HUES48 (cell line): Measurements from ENCODE around the gene ERG28.

Experiments used
- H3K27ac ChIP-seq: one replicate; pipeline ENCODE4 v1.7.0; 2013; ENCODE audit warnings: low read depth, low read length, inconsistent platforms
- H3K27me3 ChIP-seq: 2 replicates; pipeline ENCODE4 v1.6.1; 2013; ENCODE audit warnings: mild to moderate bottlenecking, low read length; ENCODE audit not compliant: control insufficient read depth, insufficient read depth
- H3K36me3 ChIP-seq: 2 replicates; pipeline ENCODE4 v1.6.1; 2013; ENCODE audit warnings: low read length; ENCODE audit not compliant: control insufficient read depth, insufficient read depth
- H3K4me1 ChIP-seq: 2 replicates; pipeline ENCODE4 v1.6.1; 2013; ENCODE audit warnings: mild to moderate bottlenecking, low read length; ENCODE audit not compliant: control insufficient read depth, insufficient read depth
- H3K4me3 ChIP-seq: 2 replicates; pipeline ENCODE4 v1.5.1; 2013; ENCODE audit warnings: mild to moderate bottlenecking, low read depth, low read length
- H3K9ac ChIP-seq: 2 replicates; pipeline ENCODE4 v1.6.1; 2013; ENCODE audit warnings: mild to moderate bottlenecking, low read depth, low read length, moderate library complexity
- H3K9me3 ChIP-seq: 2 replicates; pipeline ENCODE4 v1.6.1; 2013; ENCODE audit warnings: low read length; ENCODE audit not compliant: control insufficient read depth, insufficient read depth

ERG28 gene

GRCh38 chr14:75658957-75659356 is 1.7 kb downstream of the ERG28 start:
- Histone ChIP-seq H3K9ac (no peak overlapping the region), H3K27ac (no peak overlapping the region), H3K36me3 (peaks cover 51% of the 10 kb centered on the region), H3K4me3 (no peak overlapping the region), H3K9me3 (no peaks in the 10 kb centered on the region), H3K27me3 (no peaks in the 10 kb centered on the region), H3K4me1 (no peaks in the 10 kb centered on the region; the same call in 1 of the 2 replicates)

- Histone ChIP-seq H3K9ac (no peak overlapping the region), H3K36me3 (peaks cover 57% of the 10 kb centered on the region)
These were observed 3.3 kb downstream of the ERG28 start for GRCh38 chr14:75657331-75657730.

GRCh38 chr14:75655235-75655634 is 5.4 kb downstream of the ERG28 start:
- H3K9ac ChIP-seq, result no peak overlapping the region
- H3K36me3 ChIP-seq, result peaks cover 78% of the 10 kb centered on the region

More at GRCh38 chr14:75657331-75657730, 3.3 kb downstream of the ERG28 start:
- Histone ChIP-seq H3K4me3 (no peak overlapping the region), H3K27ac (no peak overlapping the region), H3K27me3 (no peaks in the 10 kb centered on the region), H3K4me1 (no peaks in the 10 kb centered on the region; the same call in 1 of the 2 replicates), H3K9me3 (no peaks in the 10 kb centered on the region)

GRCh38 chr14:75654127-75654732 is 6.4 kb downstream of the ERG28 start:
- no peak overlapping the region for H3K4me3 ChIP-seq
- H3K27me3 ChIP-seq, result no peaks in the 10 kb centered on the region
- no peak overlapping the region for H3K9ac ChIP-seq
- H3K27ac ChIP-seq, result no peak overlapping the region
- H3K9me3 ChIP-seq, result no peaks in the 10 kb centered on the region
- H3K4me1 ChIP-seq, result no peaks in the 10 kb centered on the region
- peaks cover 88% of the 10 kb centered on the region for H3K36me3 ChIP-seq

More at GRCh38 chr14:75655235-75655634, 5.4 kb downstream of the ERG28 start:
- H3K27ac ChIP-seq, result no peak overlapping the region
- no peaks in the 10 kb centered on the region for H3K27me3 ChIP-seq
- no peaks in the 10 kb centered on the region for H3K9me3 ChIP-seq
- no peak overlapping the region for H3K4me3 ChIP-seq
- H3K4me1 ChIP-seq, result no peaks in the 10 kb centered on the region; the same call in 1 of the 2 replicates

GRCh38 chr14:75653563-75653962 is 7.1 kb downstream of the ERG28 start:
- no peak overlapping the region for H3K9ac ChIP-seq
- H3K4me3 ChIP-seq, result no peak overlapping the region
- H3K27ac ChIP-seq, result no peak overlapping the region
- peaks cover 86% of the 10 kb centered on the region for H3K36me3 ChIP-seq
- H3K4me1 ChIP-seq, result no peaks in the 10 kb centered on the region
- H3K9me3 ChIP-seq, result no peaks in the 10 kb centered on the region
- H3K27me3 ChIP-seq, result no peaks in the 10 kb centered on the region

- H3K27ac ChIP-seq, result no peak overlapping the region
- peaks cover 70% of the 10 kb centered on the region for H3K36me3 ChIP-seq
- no peak overlapping the region for H3K9ac ChIP-seq
- H3K9me3 ChIP-seq, result no peaks in the 10 kb centered on the region
- H3K27me3 ChIP-seq, result no peaks in the 10 kb centered on the region
- no peak overlapping the region for H3K4me3 ChIP-seq
- no peaks in the 10 kb centered on the region for H3K4me1 ChIP-seq
These were observed 10.2 kb downstream of the ERG28 start for GRCh38 chr14:75650253-75651058.

GRCh38 chr14:75649773-75650172 is 10.9 kb downstream of the ERG28 start:
- Histone ChIP-seq H3K27ac (no peak overlapping the region), H3K4me3 (no peak overlapping the region), H3K9ac (no peak overlapping the region), H3K9me3 (no peaks in the 10 kb centered on the region), H3K27me3 (no peaks in the 10 kb centered on the region), H3K36me3 (peaks cover 63% of the 10 kb centered on the region), H3K4me1 (no peaks in the 10 kb centered on the region)

- H3K4me3 ChIP-seq, result no peak overlapping the region
- no peaks in the 10 kb centered on the region for H3K4me1 ChIP-seq
- peaks cover 59% of the 10 kb centered on the region for H3K36me3 ChIP-seq
- no peaks in the 10 kb centered on the region for H3K9me3 ChIP-seq
- H3K27me3 ChIP-seq, result no peaks in the 10 kb centered on the region
- no peak overlapping the region for H3K27ac ChIP-seq
- H3K9ac ChIP-seq, result no peak overlapping the region
These were observed 11.3 kb downstream of the ERG28 start for GRCh38 chr14:75649337-75649736.

- Histone ChIP-seq H3K36me3 (peaks cover 50% of the 10 kb centered on the region), H3K27me3 (no peaks in the 10 kb centered on the region), H3K9ac (no peak overlapping the region), H3K27ac (no peak overlapping the region), H3K9me3 (no peaks in the 10 kb centered on the region), H3K4me3 (no peak overlapping the region), H3K4me1 (no peaks in the 10 kb centered on the region)
These were observed 12.4 kb downstream of the ERG28 start for GRCh38 chr14:75648066-75648838.

- no peak overlapping the region for H3K27ac ChIP-seq
- no peaks in the 10 kb centered on the region for H3K27me3 ChIP-seq
- H3K4me1 ChIP-seq, result no peaks in the 10 kb centered on the region
- no peak overlapping the region for H3K4me3 ChIP-seq
- H3K9ac ChIP-seq, result no peak overlapping the region
- H3K36me3 ChIP-seq, result peaks cover 46% of the 10 kb centered on the region
- H3K9me3 ChIP-seq, result no peaks in the 10 kb centered on the region
These were observed 13.0 kb downstream of the ERG28 start for GRCh38 chr14:75647640-75648039.

GRCh38 chr14:75646762-75647161 is 13.9 kb downstream of the ERG28 start:
- H3K9me3 ChIP-seq, result no peaks in the 10 kb centered on the region
- peaks cover 37% of the 10 kb centered on the region for H3K36me3 ChIP-seq
- no peaks in the 10 kb centered on the region for H3K27me3 ChIP-seq
- no peaks in the 10 kb centered on the region for H3K4me1 ChIP-seq
- no peak overlapping the region for H3K4me3 ChIP-seq
- no peak overlapping the region for H3K27ac ChIP-seq
- H3K9ac ChIP-seq, result no peak overlapping the region
